Kidney glomerular epithelial cell (primary cell): ENCODE data around the gene TADA2B.
"Not testable (repeated sequence)": the region's sequence is repeated elsewhere in the genome, so short reads cannot be mapped to it uniquely, and the experiment has no call there.

Source experiments
- DNase-seq: peaks from one replicate; lab custom pipeline; 2025; lab: John Stamatoyannopoulos, UW

Gene TADA2B

DNA sequence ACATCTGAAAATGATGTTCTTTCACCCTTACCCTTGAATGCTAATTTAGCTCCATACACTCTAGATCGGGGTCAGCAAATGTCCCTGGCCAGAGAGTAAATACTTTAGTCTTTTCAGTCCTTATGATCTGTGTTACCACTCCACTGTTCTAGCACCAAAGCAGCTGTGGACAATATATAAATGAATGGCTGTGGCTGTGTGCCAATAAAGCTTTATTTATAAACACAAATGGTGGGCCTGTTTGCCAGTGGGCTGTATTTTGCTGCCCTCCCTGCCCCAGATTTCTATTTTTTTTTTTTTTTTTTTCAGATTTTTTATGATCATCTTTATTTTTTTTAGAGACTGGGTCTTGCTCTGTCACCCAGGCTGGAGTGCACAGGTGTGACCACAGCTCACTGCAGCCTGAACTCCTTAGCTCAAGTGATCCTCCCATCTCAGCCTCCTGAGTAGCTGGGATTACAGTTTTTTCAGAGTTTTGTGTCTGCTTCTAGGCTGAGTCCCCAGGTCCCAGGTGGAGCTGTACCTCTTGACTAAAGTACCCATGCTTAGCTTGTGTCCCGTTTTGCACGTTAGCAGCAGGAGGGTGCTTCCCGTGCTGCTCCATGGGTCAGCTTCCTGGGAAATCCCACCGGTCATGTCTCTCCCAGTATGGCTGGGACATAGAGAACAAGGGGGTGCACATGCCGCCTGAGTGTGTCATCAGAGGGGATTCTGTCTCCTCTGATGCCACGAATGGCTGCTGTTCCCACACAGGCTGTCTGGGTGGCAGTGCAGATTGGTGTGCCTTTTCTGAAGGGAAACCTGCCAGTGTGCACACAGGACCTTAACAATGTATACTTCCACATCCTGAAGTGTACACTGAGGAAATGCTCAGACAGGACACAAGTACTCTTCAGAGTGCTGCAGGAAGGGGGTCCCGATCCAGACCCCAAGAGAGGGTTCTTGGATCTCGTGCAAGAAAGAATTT is 40.7 kb downstream of the TADA2B start:
- no peak for DNase-seq

DNA sequence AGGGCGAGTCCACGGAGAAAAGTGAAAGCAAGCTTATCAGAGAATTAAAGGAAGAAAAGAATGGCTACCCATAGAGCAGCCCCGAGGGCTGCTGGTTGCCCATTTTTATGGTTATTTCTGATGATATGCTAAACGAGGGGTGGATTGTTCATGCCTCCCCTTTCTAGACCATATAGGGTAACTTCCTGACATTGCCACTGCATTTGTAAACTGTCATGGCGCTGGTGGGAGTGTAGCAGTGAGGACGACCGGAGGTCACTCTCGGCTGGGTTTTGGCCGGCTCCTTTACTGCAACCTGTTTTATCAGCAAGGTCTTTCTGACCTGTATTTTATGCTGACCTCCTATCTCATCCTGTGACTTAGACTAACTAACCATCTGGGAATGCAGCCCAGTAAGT is 41.4 kb downstream of the TADA2B start:
- DNase-seq = not testable (repeated sequence)

GRCh38 chr4:7086384-7086783 is 43.2 kb downstream of the TADA2B start:
- no peak for DNase-seq

- no peak for DNase-seq
These were observed 43.9 kb downstream of the TADA2B start for GRCh38 chr4:7087036-7087435.

- no peak for DNase-seq
These were observed 46.2 kb downstream of the TADA2B start for GRCh38 chr4:7089213-7089986.

DNA sequence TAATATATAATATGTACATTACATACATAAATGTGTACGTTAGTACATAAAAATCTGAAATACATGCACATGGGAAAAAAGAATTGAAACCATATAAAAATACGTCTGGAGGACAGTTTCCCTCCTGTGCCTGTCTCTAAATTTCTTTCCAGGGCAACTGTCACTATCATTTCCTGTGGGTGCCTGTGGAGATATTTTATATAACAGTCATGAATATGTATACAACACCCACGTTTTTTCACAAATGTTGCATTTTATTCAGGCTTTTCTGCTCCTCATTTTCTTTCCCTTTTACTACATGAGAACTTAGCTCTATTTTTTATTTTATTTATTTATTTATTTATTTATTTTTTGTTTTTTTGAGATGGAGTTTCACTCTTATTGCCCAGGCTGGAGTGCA is 48.9 kb downstream of the TADA2B start:
- no peak for DNase-seq

GRCh38 chr4:7094916-7095315 is 51.7 kb downstream of the TADA2B start:
- no peak for DNase-seq

DNA sequence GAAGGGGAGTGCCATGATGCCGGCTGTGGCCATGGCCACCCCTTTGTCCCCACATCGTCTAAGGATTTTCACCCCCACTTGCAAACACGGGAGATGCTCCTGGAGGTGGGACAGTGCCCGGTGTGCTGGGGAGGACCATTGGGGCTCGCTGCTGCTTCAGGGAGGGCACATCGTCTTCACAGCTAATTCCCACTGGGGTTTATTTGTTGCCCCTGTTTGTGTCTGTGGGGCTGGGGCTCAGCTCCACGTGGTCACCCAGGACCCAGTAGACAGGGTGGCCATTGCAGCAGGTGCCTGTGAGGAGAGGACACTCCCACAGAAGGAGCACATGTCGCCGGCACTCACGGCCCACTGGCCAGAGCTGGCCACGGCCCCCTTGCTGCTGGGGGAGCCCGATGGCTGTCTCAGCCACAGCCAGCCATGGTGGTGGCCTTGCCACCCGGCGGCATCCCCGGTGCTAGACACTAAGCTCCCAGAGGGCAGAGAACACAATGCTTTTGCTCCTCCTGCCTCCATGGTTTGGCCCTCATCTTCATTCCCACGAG is 52.5 kb downstream of the TADA2B start:
- DNase-seq = no peak

GRCh38 chr4:7096236-7096635 is 53.1 kb downstream of the TADA2B start:
- DNase-seq = no peak

- DNase-seq = peak; percentile 22
These were observed 58.7 kb downstream of the TADA2B start for GRCh38 chr4:7101692-7102515.

- DNase-seq = not testable (repeated sequence)
These were observed 59.3 kb downstream of the TADA2B start for GRCh38 chr4:7102516-7102909.

- DNase-seq = peak; percentile 69
These were observed 59.9 kb downstream of the TADA2B start for GRCh38 chr4:7103031-7103606.

DNA sequence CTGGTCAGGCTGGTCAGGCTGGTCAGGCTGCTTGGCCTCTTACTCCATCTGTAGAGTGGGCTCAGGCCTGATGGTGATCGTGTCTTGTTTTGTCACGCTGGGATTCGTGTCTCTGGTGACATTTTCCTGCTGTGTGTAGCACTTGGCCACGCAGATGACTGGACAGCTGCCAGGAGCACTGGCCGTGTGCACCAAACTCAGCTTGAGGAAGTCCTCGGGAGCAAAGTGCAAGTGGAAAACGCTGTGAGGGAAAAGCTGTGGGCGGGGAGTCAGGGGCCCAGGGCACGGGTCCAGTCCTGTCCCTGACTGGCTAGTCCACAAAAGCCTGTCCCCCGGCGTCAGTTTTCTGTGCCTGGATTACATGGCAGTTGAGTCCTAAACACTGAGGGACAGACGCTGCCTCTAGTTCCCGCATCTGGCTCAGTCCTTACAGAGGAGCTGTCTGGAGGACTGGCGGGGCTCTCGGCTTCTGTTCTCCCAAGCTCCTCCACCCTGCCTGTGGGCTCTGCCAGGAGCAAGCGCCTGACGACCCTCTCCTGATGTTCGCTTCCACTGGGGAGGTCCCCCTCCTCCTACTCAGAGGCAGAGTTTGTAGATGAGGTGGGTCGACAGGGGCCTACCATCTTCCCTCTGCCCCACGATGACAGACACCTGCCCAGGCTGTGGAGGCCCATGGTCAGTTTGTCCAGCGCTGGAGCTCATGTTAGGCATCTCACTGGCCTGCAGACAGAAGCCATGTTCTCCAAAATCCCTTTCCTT is 60.6 kb downstream of the TADA2B start:
- no peak for DNase-seq

GRCh38 chr4:7104366-7105031 is 61.3 kb downstream of the TADA2B start:
- no peak for DNase-seq

DNA sequence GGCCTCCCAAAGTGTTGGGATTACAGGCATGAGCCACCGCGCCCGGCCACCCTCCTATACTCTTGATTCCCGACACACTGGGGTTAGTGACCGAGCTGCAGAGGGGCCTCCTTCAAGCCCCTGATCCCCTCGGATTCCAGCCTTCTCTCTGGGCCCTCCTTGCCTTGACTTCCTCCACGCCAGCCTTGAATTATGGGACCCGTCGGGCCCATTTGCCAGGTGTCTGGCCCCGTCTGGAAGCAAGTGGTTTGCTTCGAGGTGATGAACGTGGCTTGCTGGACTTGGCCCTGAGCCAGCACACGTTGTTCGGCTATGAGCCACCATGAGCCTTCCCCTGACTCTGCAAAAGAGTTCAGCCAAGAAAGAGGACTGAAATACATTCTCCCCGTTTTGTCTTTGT is 62.1 kb downstream of the TADA2B start:
- no peak for DNase-seq

GRCh38 chr4:7107166-7107905 is 64.2 kb downstream of the TADA2B start:
- no peak for DNase-seq
